BE2C (cell line): ENCODE data around the gene CD300C.

Source experiments
- DNase-seq: peaks from one replicate; pipeline ENCODE4 v3.0.0-alpha.2; 2020
- H3K27me3 ChIP-seq: fragments of 250-450 bp; sonication (Bioruptor Pico); 2 replicates; pipeline ENCODE4 v1.5.1; 2020; ENCODE audit warnings: mild to moderate bottlenecking
- H3K36me3 ChIP-seq: fragments of 250-450 bp; sonication (Bioruptor Pico); 2 replicates; pipeline ENCODE4 v1.5.1; 2020; ENCODE audit warnings: mild to moderate bottlenecking
- H3K4me1 ChIP-seq: fragments of 250-450 bp; sonication (Bioruptor Pico); 2 replicates; pipeline ENCODE4 v1.5.1; 2020
- H3K4me3 ChIP-seq: 2 replicates; pipeline ENCODE4 v1.5.1; 2011; ENCODE audit warnings: low read depth, low read length
- H3K9me3 ChIP-seq: fragments of 250-450 bp; sonication (Bioruptor Pico); 2 replicates; pipeline ENCODE4 v1.5.1; 2020
- CTCF ChIP-seq: IDR thresholded peaks from 2 replicates; pipeline ENCODE4 v1.5.1; 2012; ENCODE audit warnings: mild to moderate bottlenecking, low read depth, low read length

Gene CD300C

GRCh38 chr17:74555427-74555940 is 9.6 kb upstream of the CD300C start:
- H3K36me3 ChIP-seq, result no peaks in the 10 kb centered on the region
- no peak overlapping the region for H3K4me3 ChIP-seq
- H3K9me3 ChIP-seq, result no peaks in the 10 kb centered on the region; the same call in 1 of the 2 replicates
- H3K4me1 ChIP-seq, result no peaks in the 10 kb centered on the region
- no peak for DNase-seq
- TF ChIP-seq CTCF, result no peak
- H3K27me3 ChIP-seq, result peaks cover 8% of the 10 kb centered on the region

GRCh38 chr17:74554909-74555308 is 9.0 kb upstream of the CD300C start:
- Histone ChIP-seq H3K36me3 (no peaks in the 10 kb centered on the region), H3K4me3 (no peak overlapping the region), H3K4me1 (no peaks in the 10 kb centered on the region), H3K9me3 (no peaks in the 10 kb centered on the region; the same call in 1 of the 2 replicates), H3K27me3 (peaks cover 8% of the 10 kb centered on the region)
- no peak for DNase-seq
- no peak for TF ChIP-seq CTCF

- no peak overlapping the region for H3K4me3 ChIP-seq
- no peak for DNase-seq
- H3K4me1 ChIP-seq, result no peaks in the 10 kb centered on the region
- peaks cover 2% of the 10 kb centered on the region for H3K27me3 ChIP-seq
- no peaks in the 10 kb centered on the region; the same call in 1 of the 2 replicates for H3K9me3 ChIP-seq
- no peaks in the 10 kb centered on the region for H3K36me3 ChIP-seq
- no peak for TF ChIP-seq CTCF
Observed at GRCh38 chr17:74552037-74552436, 6.1 kb upstream of the CD300C start.

GRCh38 chr17:74550602-74551001 is 4.7 kb upstream of the CD300C start:
- Histone ChIP-seq H3K27me3 (no peaks in the 10 kb centered on the region; the same call in none of the 2 replicates), H3K36me3 (no peaks in the 10 kb centered on the region), H3K9me3 (no peaks in the 10 kb centered on the region), H3K4me3 (no peak overlapping the region), H3K4me1 (no peaks in the 10 kb centered on the region)
- no peak for TF ChIP-seq CTCF
- no peak for DNase-seq

GRCh38 chr17:74549343-74549742 is 3.4 kb upstream of the CD300C start:
- no peak overlapping the region for H3K4me3 ChIP-seq
- H3K27me3 ChIP-seq, result no peaks in the 10 kb centered on the region; the same call in none of the 2 replicates
- TF ChIP-seq CTCF, result no peak
- H3K9me3 ChIP-seq, result no peaks in the 10 kb centered on the region
- H3K36me3 ChIP-seq, result no peaks in the 10 kb centered on the region
- no peak for DNase-seq
- H3K4me1 ChIP-seq, result no peaks in the 10 kb centered on the region

- Histone ChIP-seq H3K4me1 (no peaks in the 10 kb centered on the region), H3K36me3 (no peaks in the 10 kb centered on the region), H3K9me3 (no peaks in the 10 kb centered on the region), H3K27me3 (no peaks in the 10 kb centered on the region; the same call in none of the 2 replicates), H3K4me3 (no peak overlapping the region)
- TF ChIP-seq CTCF, result no peak
- DNase-seq, result no peak
Observed at GRCh38 chr17:74547736-74548135, 1.8 kb upstream of the CD300C start.
